Panc1 (cell line): ENCODE data around the gene LUC7L. TPM values are rescaled to one million over a fixed set of nuclear protein-coding genes. Genes with fewer than 3 reads are reported as not detected.
"Not testable (repeated sequence)": the region's sequence is repeated elsewhere in the genome, so short reads cannot be mapped to it uniquely, and the experiment has no call there.

Source experiments
- ATAC-seq: fragments of 200-7000 bp; cut with Tn5 transposase; 2 replicates; pipeline ENCODE4 v1.9.1; 2020; ENCODE audit warnings: mild to moderate bottlenecking, moderate library complexity
- BruUV-seq: library from RNA; stranded (reverse); fragments of 400-500 nt; replicated peaks from 2 replicates; lab custom pipeline; 2021; lab: Mats Ljungman, UMichigan
- CTCF ChIA-PET: fragments of 300-600 bp; sonication (Branson Sonifier 250); formaldehyde crosslinking; loops from one replicate; lab custom pipeline; 2022; ENCODE audit warnings: antibody characterized with exemption; lab: Charles Lee
- POLR2A ChIA-PET: fragments of 300-600 bp; sonication (Branson Sonifier 250); formaldehyde crosslinking; loops from one replicate; lab custom pipeline; 2022; ENCODE audit warnings: antibody characterized with exemption; lab: Charles Lee
- DNase-seq: peaks from one replicate; pipeline ENCODE4 v3.0.0-alpha.2; 2010; ENCODE audit warnings: low read depth, low spot score
- H3K27ac ChIP-seq: 2 replicates; pipeline ENCODE4 v1.5.1; 2011; ENCODE audit warnings: mild to moderate bottlenecking, low read length, inconsistent platforms
- H3K27me3 ChIP-seq: fragments of 200-500 bp; sonication (Bioruptor generic); 2 replicates; pipeline ENCODE4 v1.6.0; 2014; ENCODE audit warnings: low read length, inconsistent platforms; ENCODE audit not compliant: control insufficient read depth, insufficient read depth
- H3K36me3 ChIP-seq: fragments of 200-500 bp; sonication (Bioruptor generic); 2 replicates; pipeline ENCODE4 v1.5.1; 2014; ENCODE audit warnings: inconsistent platforms, mild to moderate bottlenecking, low read length, moderate library complexity; ENCODE audit not compliant: control insufficient read depth, insufficient read depth
- H3K4me1 ChIP-seq: 2 replicates; pipeline ENCODE4 v1.5.1; 2011; ENCODE audit warnings: inconsistent platforms, mild to moderate bottlenecking, low read length, moderate library complexity; ENCODE audit not compliant: control insufficient read depth, insufficient read depth
- H3K4me3 ChIP-seq, 2 experiments: 2 replicates each; pipeline ENCODE4 v1.5.1; 2011 to 2012; ENCODE audit warnings: low read depth in 2 of 2, low read length in 2 of 2, mild to moderate bottlenecking in 2 of 2, inconsistent platforms in 1 of 2, moderate library complexity in 1 of 2
- H3K9me3 ChIP-seq: fragments of 200-500 bp; sonication (Bioruptor generic); 2 replicates; pipeline ENCODE4 v1.5.1; 2014; ENCODE audit warnings: low read depth, mild to moderate bottlenecking, inconsistent platforms, low read length, moderate library complexity; ENCODE audit not compliant: control insufficient read depth, insufficient read depth
- POLR2AphosphoS5 ChIP-seq: IDR thresholded peaks from 2 replicates; pipeline ENCODE4 v1.6.1; 2012; ENCODE audit warnings: mild to moderate bottlenecking, low read depth, low read length, moderate library complexity
- SIN3A ChIP-seq: IDR thresholded peaks from 2 replicates; pipeline ENCODE4 v1.6.1; 2012; ENCODE audit warnings: low read depth, mild to moderate bottlenecking, low read length, moderate library complexity, borderline replicate concordance; ENCODE audit not compliant: insufficient read depth
- TCF7L2 ChIP-seq: IDR thresholded peaks from 2 replicates; pipeline ENCODE4 v1.6.1; 2011; ENCODE audit warnings: mild to moderate bottlenecking, low read depth, low read length, inconsistent platforms
- in situ Hi-C: cut with HindIII; loops from 2 replicates; pipeline ENCODE4 v1.10.0; 2016; ENCODE audit warnings: low sequenced_read_pairs, low pct_unique_long_range_greater_than_20kb
- intact Hi-C: fragments of 100-400 bp; cut with micrococcal nuclease; formaldehyde crosslinking; loops from one replicate; pipeline ENCODE4 v1.10.0; 2022; ENCODE audit not compliant: unreplicated experiment
- total RNA-seq: library from RNA; stranded (reverse); gene quantifications from one replicate; pipeline ENCODE4 v1.2.1, GENCODE V29; 2021; ENCODE audit not compliant: unreplicated experiment
- TF ChIP-seq, protein P1 (sequence below): fragments of 450-650 bp; IDR thresholded peaks from 2 replicates; pipeline ENCODE4 v1.5.1; 2017; ENCODE audit warnings: mild to moderate bottlenecking
- TF ChIP-seq, protein P2 (sequence below), 2 experiments: IDR thresholded peaks; 2 replicates each; pipeline ENCODE4 v1.6.1; 2011 to 2012; ENCODE audit warnings: low read depth in 2 of 2, control low read depth in 1 of 2, low read length in 1 of 2, mild to moderate bottlenecking in 1 of 2, moderate library complexity in 1 of 2; ENCODE audit not compliant: insufficient read depth in 1 of 2

LUC7L gene
- total RNA-seq, 1 experiment from 2014 or later: 75.3 TPM

DNA sequence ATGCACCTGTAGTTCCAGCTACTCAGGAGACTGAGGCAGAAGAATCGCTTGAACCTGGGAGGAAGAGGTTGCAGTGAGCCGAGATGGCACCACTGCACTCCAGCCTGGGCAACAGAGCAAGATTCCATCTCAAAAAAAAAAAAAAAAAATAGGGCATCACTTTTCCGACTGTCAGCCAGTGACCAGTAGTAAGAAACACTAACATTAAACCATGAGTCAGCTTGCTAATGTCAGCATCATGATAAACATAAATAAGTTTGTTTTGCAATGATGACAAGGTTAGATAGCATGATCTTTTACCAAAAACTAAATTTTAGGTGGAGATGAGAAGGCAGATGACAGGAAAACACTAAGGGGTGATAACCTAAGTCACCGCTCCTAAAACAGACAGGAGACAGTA is 19.9 kb downstream of the LUC7L start:
- H3K27me3 ChIP-seq, H3K9me3 ChIP-seq, intact Hi-C loops, H3K4me3 ChIP-seq, DNase-seq, BruUV-seq, H3K4me1 ChIP-seq, H3K27ac ChIP-seq, CTCF ChIA-PET, ATAC-seq, in situ Hi-C loops: not testable (repeated sequence)
- POLR2A ChIA-PET: interaction anchor here (0.6 to 0.7 kb wide), 3 partner anchors 9 to 427 kb away, joined by 3 to 10 read pairs (median 4); no protein-coding TSS in a partner anchor
- H3K36me3 ChIP-seq: peaks cover 27% of the 10 kb centered on the region

DNA sequence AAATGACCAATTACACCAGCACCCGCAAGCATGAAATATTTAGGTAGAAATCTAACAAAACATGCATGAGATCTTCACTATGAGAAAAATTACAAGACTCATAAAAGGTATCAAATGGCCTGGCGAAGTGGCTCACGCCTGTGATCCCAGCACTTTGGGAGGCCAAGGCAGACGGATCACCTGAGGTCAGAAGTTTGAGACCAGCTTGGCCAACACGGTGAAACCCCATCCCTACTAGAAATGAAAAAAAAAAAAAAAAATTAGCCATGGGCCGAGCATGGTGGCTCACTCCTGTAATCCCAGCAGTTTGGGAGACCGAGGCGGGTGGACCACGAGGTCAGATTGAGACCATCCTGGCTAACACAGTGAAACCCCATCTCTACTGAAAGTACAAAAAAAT is 25.2 kb downstream of the LUC7L start:
- CTCF ChIA-PET, H3K4me1 ChIP-seq, H3K9me3 ChIP-seq, in situ Hi-C loops, H3K4me3 ChIP-seq, intact Hi-C loops, DNase-seq, POLR2A ChIA-PET, ATAC-seq, H3K27ac ChIP-seq, BruUV-seq, H3K27me3 ChIP-seq: not testable (repeated sequence)
- peaks cover 34% of the 10 kb centered on the region for H3K36me3 ChIP-seq

DNA sequence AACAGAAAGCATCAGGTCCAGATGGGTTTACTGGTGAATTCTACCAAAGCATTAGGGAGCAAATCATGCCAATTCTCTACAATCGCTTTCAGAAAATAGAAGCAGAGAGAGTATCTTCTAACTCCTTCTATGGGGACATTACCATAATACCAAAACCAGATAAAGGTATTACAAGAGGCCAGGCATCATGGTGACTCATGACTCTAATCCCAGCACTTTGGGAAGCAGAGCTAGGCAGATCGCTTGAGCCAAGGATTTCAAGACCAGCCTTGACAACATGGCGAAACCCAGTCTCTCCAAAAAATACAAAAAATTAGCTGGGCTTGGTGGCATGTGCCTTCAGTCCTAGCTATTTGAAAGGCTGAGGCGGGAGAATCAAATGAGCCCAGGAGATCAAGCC is 26.0 kb downstream of the LUC7L start:
- DNase-seq (no peak), ATAC-seq (no peak)
- no TSS peak for BruUV-seq
- CTCF ChIA-PET: no interaction called here
- Histone ChIP-seq H3K4me1 (no peaks in the 10 kb centered on the region), H3K4me3 (no peak overlapping the region), H3K27me3 (no peaks in the 10 kb centered on the region), H3K36me3 (peaks cover 36% of the 10 kb centered on the region), H3K27ac (no peak overlapping the region), H3K9me3 (no peaks in the 10 kb centered on the region)
- in situ Hi-C loops (no loop called here), intact Hi-C loops (no loop called here)
- POLR2A ChIA-PET: no interaction called here
- no peak for TF ChIP-seq TCF7L2
- TF ChIP-seq POLR2AphosphoS5: no peak
- TF ChIP-seq, protein P1, sequence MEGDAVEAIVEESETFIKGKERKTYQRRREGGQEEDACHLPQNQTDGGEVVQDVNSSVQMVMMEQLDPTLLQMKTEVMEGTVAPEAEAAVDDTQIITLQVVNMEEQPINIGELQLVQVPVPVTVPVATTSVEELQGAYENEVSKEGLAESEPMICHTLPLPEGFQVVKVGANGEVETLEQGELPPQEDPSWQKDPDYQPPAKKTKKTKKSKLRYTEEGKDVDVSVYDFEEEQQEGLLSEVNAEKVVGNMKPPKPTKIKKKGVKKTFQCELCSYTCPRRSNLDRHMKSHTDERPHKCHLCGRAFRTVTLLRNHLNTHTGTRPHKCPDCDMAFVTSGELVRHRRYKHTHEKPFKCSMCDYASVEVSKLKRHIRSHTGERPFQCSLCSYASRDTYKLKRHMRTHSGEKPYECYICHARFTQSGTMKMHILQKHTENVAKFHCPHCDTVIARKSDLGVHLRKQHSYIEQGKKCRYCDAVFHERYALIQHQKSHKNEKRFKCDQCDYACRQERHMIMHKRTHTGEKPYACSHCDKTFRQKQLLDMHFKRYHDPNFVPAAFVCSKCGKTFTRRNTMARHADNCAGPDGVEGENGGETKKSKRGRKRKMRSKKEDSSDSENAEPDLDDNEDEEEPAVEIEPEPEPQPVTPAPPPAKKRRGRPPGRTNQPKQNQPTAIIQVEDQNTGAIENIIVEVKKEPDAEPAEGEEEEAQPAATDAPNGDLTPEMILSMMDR: no peak
- TF ChIP-seq, protein P2, sequence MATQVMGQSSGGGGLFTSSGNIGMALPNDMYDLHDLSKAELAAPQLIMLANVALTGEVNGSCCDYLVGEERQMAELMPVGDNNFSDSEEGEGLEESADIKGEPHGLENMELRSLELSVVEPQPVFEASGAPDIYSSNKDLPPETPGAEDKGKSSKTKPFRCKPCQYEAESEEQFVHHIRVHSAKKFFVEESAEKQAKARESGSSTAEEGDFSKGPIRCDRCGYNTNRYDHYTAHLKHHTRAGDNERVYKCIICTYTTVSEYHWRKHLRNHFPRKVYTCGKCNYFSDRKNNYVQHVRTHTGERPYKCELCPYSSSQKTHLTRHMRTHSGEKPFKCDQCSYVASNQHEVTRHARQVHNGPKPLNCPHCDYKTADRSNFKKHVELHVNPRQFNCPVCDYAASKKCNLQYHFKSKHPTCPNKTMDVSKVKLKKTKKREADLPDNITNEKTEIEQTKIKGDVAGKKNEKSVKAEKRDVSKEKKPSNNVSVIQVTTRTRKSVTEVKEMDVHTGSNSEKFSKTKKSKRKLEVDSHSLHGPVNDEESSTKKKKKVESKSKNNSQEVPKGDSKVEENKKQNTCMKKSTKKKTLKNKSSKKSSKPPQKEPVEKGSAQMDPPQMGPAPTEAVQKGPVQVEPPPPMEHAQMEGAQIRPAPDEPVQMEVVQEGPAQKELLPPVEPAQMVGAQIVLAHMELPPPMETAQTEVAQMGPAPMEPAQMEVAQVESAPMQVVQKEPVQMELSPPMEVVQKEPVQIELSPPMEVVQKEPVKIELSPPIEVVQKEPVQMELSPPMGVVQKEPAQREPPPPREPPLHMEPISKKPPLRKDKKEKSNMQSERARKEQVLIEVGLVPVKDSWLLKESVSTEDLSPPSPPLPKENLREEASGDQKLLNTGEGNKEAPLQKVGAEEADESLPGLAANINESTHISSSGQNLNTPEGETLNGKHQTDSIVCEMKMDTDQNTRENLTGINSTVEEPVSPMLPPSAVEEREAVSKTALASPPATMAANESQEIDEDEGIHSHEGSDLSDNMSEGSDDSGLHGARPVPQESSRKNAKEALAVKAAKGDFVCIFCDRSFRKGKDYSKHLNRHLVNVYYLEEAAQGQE (IDR thresholded peaks at IDR 0.05; ENCODE audit: insufficient read depth in 1 of 2, low read depth in 2 of 2, low read length in 1 of 2): no peak
- no peak for TF ChIP-seq SIN3A
